Measurements from ENCODE around the gene GPS2. TPM values are rescaled to one million over a fixed set of nuclear protein-coding genes. Genes with fewer than 3 reads are reported as not detected.
"Not testable (repeated sequence)": the region's sequence is repeated elsewhere in the genome, so short reads cannot be mapped to it uniquely, and the experiment has no call there.

GPS2 gene
- total and polyA plus RNA-seq, 12 donors: 49.1 to 105 (median 58.8) TPM

DNA sequence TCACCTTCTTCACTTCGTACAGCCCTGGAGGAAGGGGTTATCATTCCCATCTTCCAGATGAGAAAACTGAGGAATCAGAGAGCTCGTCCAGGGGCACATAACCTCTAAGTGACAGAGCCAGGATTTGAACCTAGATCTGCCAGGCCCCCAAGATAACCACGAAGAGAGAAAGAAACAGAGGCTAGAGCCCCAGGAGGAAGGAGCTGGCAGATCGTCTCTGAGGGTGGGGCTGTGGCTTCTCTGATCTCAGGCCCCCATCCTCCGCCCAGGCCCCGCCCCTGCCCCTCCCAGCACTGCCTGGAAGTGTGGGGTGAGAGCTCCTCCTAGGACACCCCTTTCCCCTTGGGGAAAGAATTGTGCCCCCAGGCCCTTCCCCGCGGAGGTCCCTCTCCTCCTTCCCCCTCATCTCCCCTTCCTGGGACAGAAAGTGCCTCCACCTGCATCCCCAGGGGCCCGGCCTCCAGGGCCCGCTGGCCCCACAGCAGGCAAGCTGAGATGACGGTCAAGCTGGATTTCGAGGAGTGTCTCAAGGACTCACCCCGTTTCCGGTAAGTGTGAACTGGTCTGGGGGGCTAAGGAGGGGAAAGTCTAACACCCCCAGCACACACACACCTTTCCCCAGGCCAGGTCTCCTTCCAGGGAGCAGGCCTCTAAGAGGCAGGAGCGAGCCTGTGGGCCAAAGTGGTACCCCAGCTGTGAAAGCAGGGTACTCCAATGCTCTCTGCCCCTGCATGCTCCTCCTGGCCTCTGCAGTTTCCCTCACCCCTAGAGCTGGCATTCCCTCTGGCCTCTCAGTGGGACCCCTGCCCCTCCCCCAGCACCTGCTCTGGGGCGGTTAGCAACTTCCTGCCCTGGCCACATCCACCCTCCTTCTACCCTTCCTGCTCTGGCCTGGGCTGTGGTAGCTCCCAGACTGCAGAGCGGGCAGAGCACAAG, 21.3 kb upstream of the GPS2 start, which contains the start of gene ACAP1:
ACAP1 (plus strand) TSS at position 290 of the 936 bp plus-strand sequence; CDS start at position 496, 206 bp downstream.
- peaks cover 0 to 52% (median 28%) of the 10 kb centered on the region in 7 donors for H3K27me3 ChIP-seq
- H3K4me1 ChIP-seq: peaks cover 0 to 31% (median 0%) of the 10 kb centered on the region in 9 donors
- peak within 1 kb of the TSS in 2 of 10 donors; percentile 44 to 90 for H3K27ac ChIP-seq
- DNase-seq (no peak), ATAC-seq (peak in 6 of 8 donors; percentile 29 to 74 (median 56))
- TF ChIP-seq, protein P1, sequence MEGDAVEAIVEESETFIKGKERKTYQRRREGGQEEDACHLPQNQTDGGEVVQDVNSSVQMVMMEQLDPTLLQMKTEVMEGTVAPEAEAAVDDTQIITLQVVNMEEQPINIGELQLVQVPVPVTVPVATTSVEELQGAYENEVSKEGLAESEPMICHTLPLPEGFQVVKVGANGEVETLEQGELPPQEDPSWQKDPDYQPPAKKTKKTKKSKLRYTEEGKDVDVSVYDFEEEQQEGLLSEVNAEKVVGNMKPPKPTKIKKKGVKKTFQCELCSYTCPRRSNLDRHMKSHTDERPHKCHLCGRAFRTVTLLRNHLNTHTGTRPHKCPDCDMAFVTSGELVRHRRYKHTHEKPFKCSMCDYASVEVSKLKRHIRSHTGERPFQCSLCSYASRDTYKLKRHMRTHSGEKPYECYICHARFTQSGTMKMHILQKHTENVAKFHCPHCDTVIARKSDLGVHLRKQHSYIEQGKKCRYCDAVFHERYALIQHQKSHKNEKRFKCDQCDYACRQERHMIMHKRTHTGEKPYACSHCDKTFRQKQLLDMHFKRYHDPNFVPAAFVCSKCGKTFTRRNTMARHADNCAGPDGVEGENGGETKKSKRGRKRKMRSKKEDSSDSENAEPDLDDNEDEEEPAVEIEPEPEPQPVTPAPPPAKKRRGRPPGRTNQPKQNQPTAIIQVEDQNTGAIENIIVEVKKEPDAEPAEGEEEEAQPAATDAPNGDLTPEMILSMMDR (IDR thresholded peaks at IDR 0.05): no peak
- H3K9me3 ChIP-seq: no peaks in the 10 kb centered on the region
- peak within 1 kb of the TSS in 4 of 10 donors; percentile 13 to 61 (median 17) for H3K4me3 ChIP-seq
- intact Hi-C loops (cut with DNase I): no loop called here
- H3K36me3 ChIP-seq: peaks cover 0 to 25% (median 0%) of the 10 kb centered on the region in 9 donors
- WGBS, 2 donors: 47 to 51% methylated on average over 17 of the region's 17 CpGs

DNA sequence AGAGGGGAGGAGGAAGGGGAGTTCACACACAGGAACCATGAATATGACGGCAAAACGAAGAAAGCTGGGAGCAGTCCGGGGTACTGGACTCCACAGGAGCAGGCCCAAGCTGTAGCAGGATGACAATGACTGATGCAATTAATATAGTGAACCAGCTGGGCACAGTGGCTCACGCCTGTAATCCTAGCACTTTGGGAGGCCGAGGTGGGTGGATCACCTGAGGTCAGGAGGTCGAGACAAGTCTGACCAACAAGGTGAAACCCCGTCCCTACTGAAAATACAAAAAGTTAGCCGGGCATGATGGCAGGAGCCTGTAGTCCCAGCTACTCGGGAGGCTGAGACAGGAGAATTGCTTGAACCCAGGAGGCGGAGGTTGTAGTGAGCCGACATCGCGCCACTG, 20.6 kb upstream of the GPS2 start:
- peaks cover 0 to 32% (median 0%) of the 10 kb centered on the region in 9 donors for H3K4me1 ChIP-seq
- H3K9me3 ChIP-seq; H3K4me3 ChIP-seq; intact Hi-C loops (cut with DNase I); ATAC-seq; DNase-seq: not testable (repeated sequence)
- H3K27me3 ChIP-seq: peaks cover 0 to 46% (median 24%) of the 10 kb centered on the region in 7 donors
- 88 to 90% methylated on average over 13 of the region's 13 CpGs for WGBS, 2 donors
- H3K27ac ChIP-seq: peak overlapping the region in 1 of 10 donors; percentile 90
- peaks cover 0 to 17% (median 0%) of the 10 kb centered on the region in 9 donors for H3K36me3 ChIP-seq

DNA sequence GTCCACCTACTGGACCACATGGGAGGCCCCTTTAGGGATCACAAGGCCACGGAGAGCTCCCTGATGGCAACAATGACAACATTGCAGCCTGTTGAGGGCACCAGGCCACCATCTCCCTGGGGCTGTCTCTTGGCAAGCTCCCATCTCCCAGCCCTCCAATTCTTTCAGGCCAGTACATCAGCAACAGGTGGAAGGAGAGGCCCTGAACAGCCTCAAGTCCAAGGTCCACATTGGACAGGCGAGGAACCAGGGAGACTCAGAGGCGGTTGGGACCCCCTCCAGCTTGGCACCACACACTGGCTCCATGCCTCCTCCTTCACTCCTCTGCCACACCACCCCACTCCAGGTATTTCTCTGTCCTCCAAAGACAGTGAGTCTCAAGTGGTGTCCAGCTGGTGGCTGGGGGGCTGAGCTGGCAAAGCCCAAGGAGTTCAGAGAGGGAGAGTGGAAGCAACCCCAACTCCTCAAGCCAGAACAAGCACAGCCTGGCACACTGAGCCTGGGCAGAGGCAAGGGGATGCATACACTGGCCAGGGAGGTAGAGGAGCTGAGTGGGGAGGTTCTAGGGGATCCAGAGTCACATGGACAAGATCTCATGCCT, 19.9 kb upstream of the GPS2 start:
- Histone ChIP-seq H3K4me3 (no peak overlapping the region), H3K4me1 (peaks cover 0 to 34% (median 7%) of the 10 kb centered on the region in 9 donors), H3K27me3 (peaks cover 0 to 45% (median 23%) of the 10 kb centered on the region in 7 donors), H3K27ac (no peak overlapping the region), H3K36me3 (peaks cover 0 to 10% (median 0%) of the 10 kb centered on the region in 9 donors), H3K9me3 (no peaks in the 10 kb centered on the region)
- no peak for DNase-seq
- TF ChIP-seq, protein P1 (IDR thresholded peaks at IDR 0.05): no peak
- intact Hi-C loops (cut with DNase I): no loop called here
- 89 to 93% methylated on average over 3 of the region's 3 CpGs for WGBS, 2 donors
- ATAC-seq: no peak

DNA sequence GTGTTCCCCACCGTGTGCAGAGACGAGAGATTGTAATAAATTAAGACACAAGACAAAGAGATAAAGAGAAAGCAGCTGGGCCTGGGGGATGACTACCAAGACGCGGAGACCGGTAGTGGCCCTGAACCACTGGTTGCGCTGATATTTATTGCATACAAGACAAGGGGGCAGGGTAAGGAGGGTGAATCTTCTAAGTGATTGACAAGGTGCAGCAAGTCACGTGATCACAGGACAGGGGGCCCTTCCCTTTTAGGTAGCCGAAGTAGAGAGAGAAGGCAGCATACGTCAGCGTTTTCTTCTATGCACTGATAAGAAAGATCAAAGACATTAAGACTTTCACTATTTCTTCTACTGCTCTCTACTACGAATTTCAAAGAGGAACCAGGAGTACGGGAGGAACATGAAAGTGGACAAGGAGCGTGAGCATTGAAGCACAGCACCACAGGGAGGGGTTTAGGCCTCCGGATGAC, 17.5 kb upstream of the GPS2 start:
- DNase-seq; H3K4me3 ChIP-seq; H3K36me3 ChIP-seq; intact Hi-C loops (cut with DNase I); H3K9me3 ChIP-seq; ATAC-seq: not testable (repeated sequence)
- H3K27ac ChIP-seq: peak overlapping the region in 1 of 10 donors; percentile 44
- peaks cover 0 to 30% (median 22%) of the 10 kb centered on the region in 7 donors for H3K27me3 ChIP-seq
- WGBS, 2 donors: 49 to 56% methylated on average over 14 of the region's 14 CpGs
- H3K4me1 ChIP-seq: peaks cover 0 to 39% (median 19%) of the 10 kb centered on the region in 9 donors

DNA sequence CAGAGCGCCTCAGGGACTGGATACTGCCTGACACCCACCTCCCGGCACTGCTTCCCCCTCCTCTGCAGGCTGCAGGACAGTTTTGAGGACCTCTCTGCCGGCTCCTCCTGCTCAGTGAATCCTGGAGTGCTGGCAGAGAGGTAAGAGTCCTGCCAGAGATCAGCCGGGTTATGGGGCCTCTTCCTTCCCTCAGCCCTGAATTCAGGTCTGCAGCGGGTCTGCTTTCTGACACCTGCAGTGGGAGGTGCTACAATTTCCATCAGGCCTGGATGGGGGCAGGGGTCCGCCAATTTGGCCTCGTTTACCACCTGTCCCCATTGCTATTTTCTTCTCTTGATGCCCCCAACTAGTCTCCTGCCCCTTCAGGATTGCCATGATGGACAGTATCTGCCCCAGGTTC, 17.0 kb upstream of the GPS2 start:
- Histone ChIP-seq H3K4me3 (no peak overlapping the region), H3K27me3 (peaks cover 0 to 28% (median 22%) of the 10 kb centered on the region in 7 donors), H3K27ac (peak overlapping the region in 1 of 10 donors; percentile 44), H3K9me3 (no peaks in the 10 kb centered on the region), H3K4me1 (peaks cover 0 to 40% (median 20%) of the 10 kb centered on the region in 9 donors), H3K36me3 (no peaks in the 10 kb centered on the region)
- ATAC-seq (no peak), DNase-seq (no peak)
- TF ChIP-seq, protein P1 (IDR thresholded peaks at IDR 0.05): no peak
- 52 to 68% methylated on average over 7 of the region's 7 CpGs for WGBS, 2 donors
- intact Hi-C loops (cut with DNase I): no loop called here

All from heart right ventricle (tissue), 16 donors.